Stimulated activated CD4-positive, alpha-beta T cell treated with anti-CD3 and anti-CD28 coated beads, Interleukin-1b, Interleukin-23, amount 100 ng/mL, for 48 hours (primary cell): Measurements from ENCODE around the gene TTC7B.

Source experiments
- DNase-seq: peaks from one replicate; pipeline ENCODE4 v3.0.0-alpha.2; 2020

Gene TTC7B

GRCh38 chr14:90773196-90773486 lies 43.1 kb downstream of the TTC7B start:
- DNase-seq: no peak

GRCh38 chr14:90767899-90768298 lies 48.3 kb downstream of the TTC7B start:
- no peak for DNase-seq

GRCh38 chr14:90760591-90761316 lies 55.5 kb downstream of the TTC7B start:
- no peak for DNase-seq

- DNase-seq: no peak
Measured at GRCh38 chr14:90760078-90760444, 56.2 kb downstream of the TTC7B start.

- DNase-seq: no peak
Measured at GRCh38 chr14:90759370-90760077, 56.7 kb downstream of the TTC7B start.

- DNase-seq: no peak
Measured at GRCh38 chr14:90758959-90759358, 57.3 kb downstream of the TTC7B start.

- peak; percentile 94 for DNase-seq
Measured at GRCh38 chr14:90758028-90758889, 58.0 kb downstream of the TTC7B start.

- DNase-seq: no peak
Measured at GRCh38 chr14:90757452-90757851, 58.8 kb downstream of the TTC7B start.

- DNase-seq: no peak
Measured at GRCh38 chr14:90756755-90757345, 59.4 kb downstream of the TTC7B start.

- peak; percentile 35 for DNase-seq
Measured at GRCh38 chr14:90755661-90756304, 60.4 kb downstream of the TTC7B start.

- no peak for DNase-seq
Measured at GRCh38 chr14:90753456-90754005, 62.7 kb downstream of the TTC7B start.

GRCh38 chr14:90750701-90751100 lies 65.5 kb downstream of the TTC7B start:
- DNase-seq: no peak

- DNase-seq: no peak
Measured at GRCh38 chr14:90750191-90750590, 66.0 kb downstream of the TTC7B start.

GRCh38 chr14:90747909-90748308 lies 68.3 kb downstream of the TTC7B start:
- DNase-seq: no peak

- DNase-seq: no peak
Measured at GRCh38 chr14:90743826-90744225, 72.4 kb downstream of the TTC7B start.

- no peak for DNase-seq
Measured at GRCh38 chr14:90743425-90743824, 72.8 kb downstream of the TTC7B start.

GRCh38 chr14:90742729-90743128 lies 73.5 kb downstream of the TTC7B start:
- DNase-seq: no peak

- DNase-seq: no peak
Measured at GRCh38 chr14:90742252-90742651, 74.0 kb downstream of the TTC7B start.

- DNase-seq: no peak
Measured at GRCh38 chr14:90741682-90741946, 74.6 kb downstream of the TTC7B start.

GRCh38 chr14:90740946-90741681 lies 75.1 kb downstream of the TTC7B start:
- no peak for DNase-seq

GRCh38 chr14:90740081-90740480 lies 76.1 kb downstream of the TTC7B start:
- DNase-seq: no peak
